DMS79 treated with DMSO at 0.1 percent for 48 hours (cell line): ENCODE results near the gene TMEM151B.
A peak's percentile ranks its signal among the peaks of the same experiment; 100 is the strongest.
"Not testable (repeated sequence)": the region's sequence is repeated elsewhere in the genome, so short reads cannot be mapped to it uniquely, and the experiment has no call there.

Experiments
- DNase-seq: peaks from one replicate; lab custom pipeline; 2025; lab: John Stamatoyannopoulos, UW

TMEM151B gene

GRCh38 chr6:44269921-44270525 is at the start of gene TMEM151B:
TMEM151B (plus strand) TSS chr6:44270450; CDS start chr6:44270743, 293 bp downstream.
- peak; percentile 47 for DNase-seq

- no peak for DNase-seq
Measured at GRCh38 chr6:44220913-44221290, 49.3 kb upstream of the TMEM151B start.

GRCh38 chr6:44221291-44221960 is 48.8 kb upstream of the TMEM151B start:
- peak; percentile 53 for DNase-seq

- no peak for DNase-seq
Measured at GRCh38 chr6:44221961-44222335, 48.3 kb upstream of the TMEM151B start.

GRCh38 chr6:44222486-44223318 is 47.5 kb upstream of the TMEM151B start:
- peak; percentile 56 for DNase-seq

- DNase-seq: peak; percentile 69
Measured at GRCh38 chr6:44223319-44224028, 46.8 kb upstream of the TMEM151B start, which contains the start of gene SLC29A1. SLC29A1 (plus strand) TSS chr6:44223595; CDS start chr6:44227314, 3,719 bp downstream.

GRCh38 chr6:44224029-44224964 is 46.0 kb upstream of the TMEM151B start:
- peak; percentile 54 for DNase-seq

GRCh38 chr6:44224965-44225305 is 45.3 kb upstream of the TMEM151B start:
- DNase-seq: no peak

- no peak for DNase-seq
Measured at GRCh38 chr6:44225579-44226325, 44.5 kb upstream of the TMEM151B start.

- no peak for DNase-seq
Measured at GRCh38 chr6:44226368-44227147, 43.7 kb upstream of the TMEM151B start.

GRCh38 chr6:44227148-44227793 is 43.0 kb upstream of the TMEM151B start:
- DNase-seq: no peak

- no peak for DNase-seq
Measured at GRCh38 chr6:44228031-44228430, 42.2 kb upstream of the TMEM151B start.

GRCh38 chr6:44228433-44228832 is 41.8 kb upstream of the TMEM151B start:
- no peak for DNase-seq

- no peak for DNase-seq
Measured at GRCh38 chr6:44228836-44229235, 41.4 kb upstream of the TMEM151B start.

- no peak for DNase-seq
Measured at GRCh38 chr6:44229376-44230033, 40.7 kb upstream of the TMEM151B start.

GRCh38 chr6:44230034-44230675 is 40.1 kb upstream of the TMEM151B start:
- no peak for DNase-seq

- not testable (repeated sequence) for DNase-seq
Measured at GRCh38 chr6:44231426-44231825, 38.8 kb upstream of the TMEM151B start.
